ENCODE measurements around the gene PCDH9. TPM values are rescaled to one million over a fixed set of nuclear protein-coding genes. Genes with fewer than 3 reads are reported as not detected.

PCDH9 gene
- total and polyA plus RNA-seq, 7 experiments from 2014 or later = 0.08 to 1.3 (median 0.21) TPM

DNA sequence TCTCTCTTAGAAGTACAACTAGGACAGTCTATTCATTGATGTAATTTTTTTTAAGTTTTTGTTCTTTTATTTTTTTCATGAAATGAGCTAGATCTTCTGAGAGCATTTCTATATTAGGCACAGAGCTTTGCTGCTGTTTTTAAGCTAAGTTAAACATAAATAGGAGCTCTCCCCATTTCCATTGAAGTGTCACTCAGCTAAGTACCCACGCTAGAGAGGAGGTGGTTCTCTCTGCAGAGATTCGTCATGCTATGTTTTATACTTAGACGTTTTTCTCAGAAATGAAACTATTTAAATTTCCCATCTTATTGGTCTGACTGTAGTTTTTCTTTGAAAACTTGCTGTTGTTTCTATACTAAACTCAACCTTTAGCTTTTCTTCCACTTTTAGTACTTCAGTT is 271.5 kb downstream of the PCDH9 start:
- Histone ChIP-seq H3K4me3 (ENCODE audit: low read length) (no peak overlapping the region), H3K9me3 (ENCODE audit: control insufficient read depth in 2 of 3, low read length in 3 of 3) (no peaks in the 10 kb centered on the region), H3K27me3 (ENCODE audit: control insufficient read depth in 2 of 2, insufficient read depth in 2 of 2, low read length in 2 of 2) (no peaks in the 10 kb centered on the region), H3K27ac (ENCODE audit: low read depth, low read length) (no peak overlapping the region), H3K4me1 (ENCODE audit: control insufficient read depth in 2 of 2, insufficient read depth in 2 of 2, low read length in 2 of 2) (no peaks in the 10 kb centered on the region), H3K36me3 (ENCODE audit: control insufficient read depth in 2 of 3, insufficient read depth in 3 of 3, low read length in 3 of 3) (no peaks in the 10 kb centered on the region)
- peaks cover 0 to 3% (median 0%) of the 10 kb centered on the region in 11 donors for H3K9me3 Mint-ChIP-seq
- intact Hi-C loops (cut with micrococcal nuclease) = no loop called here
- no peak for ATAC-seq
- CTCF ChIA-PET = no interaction called here
- H3K27ac Mint-ChIP-seq = no peak overlapping the region
- H3K27me3 Mint-ChIP-seq = no peaks in the 10 kb centered on the region
- H3K4me1 Mint-ChIP-seq = no peaks in the 10 kb centered on the region
- POLR2A ChIA-PET = no interaction called here
- no peak for DNase-seq
- H3K36me3 Mint-ChIP-seq = no peaks in the 10 kb centered on the region
- H3K4me3 Mint-ChIP-seq = no peak overlapping the region

DNA sequence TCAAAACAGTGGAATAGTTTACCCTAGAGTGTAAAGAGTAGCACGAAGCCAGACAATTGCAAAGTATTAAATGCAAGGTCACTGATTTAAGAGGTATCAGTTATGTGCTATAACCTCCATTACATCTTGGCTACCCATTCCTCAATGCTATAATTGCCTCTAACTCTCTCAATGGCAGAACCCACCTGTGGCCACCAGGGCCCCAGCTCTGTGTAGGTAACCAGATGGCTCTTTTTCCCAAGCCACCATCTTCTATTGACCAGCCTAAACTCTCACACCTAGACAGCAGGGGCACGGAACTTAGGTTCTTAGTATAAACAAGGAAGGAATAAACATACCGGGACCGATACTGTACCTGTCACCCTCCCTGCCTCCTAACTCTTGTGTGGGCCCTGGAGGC is 277.6 kb downstream of the PCDH9 start:
- Mint-ChIP-seq H3K27ac (no peak overlapping the region), H3K9me3 (peaks cover 0 to 4% (median 0%) of the 10 kb centered on the region in 11 donors), H3K36me3 (no peaks in the 10 kb centered on the region), H3K4me3 (no peak overlapping the region), H3K27me3 (no peaks in the 10 kb centered on the region), H3K4me1 (no peaks in the 10 kb centered on the region)
- Histone ChIP-seq H3K27ac (ENCODE audit: low read depth, low read length) (no peak overlapping the region), H3K9me3 (ENCODE audit: control insufficient read depth in 2 of 3, low read length in 3 of 3) (no peaks in the 10 kb centered on the region), H3K4me3 (ENCODE audit: low read length) (no peak overlapping the region), H3K4me1 (ENCODE audit: control insufficient read depth in 2 of 2, insufficient read depth in 2 of 2, low read length in 2 of 2) (no peaks in the 10 kb centered on the region), H3K36me3 (ENCODE audit: control insufficient read depth in 2 of 3, insufficient read depth in 3 of 3, low read length in 3 of 3) (no peaks in the 10 kb centered on the region), H3K27me3 (ENCODE audit: control insufficient read depth in 2 of 2, insufficient read depth in 2 of 2, low read length in 2 of 2) (no peaks in the 10 kb centered on the region)
- intact Hi-C loops (cut with micrococcal nuclease) = no loop called here
- ChIA-PET CTCF (no interaction called here), POLR2A (no interaction called here)
- ATAC-seq = no peak
- no peak for DNase-seq

DNA sequence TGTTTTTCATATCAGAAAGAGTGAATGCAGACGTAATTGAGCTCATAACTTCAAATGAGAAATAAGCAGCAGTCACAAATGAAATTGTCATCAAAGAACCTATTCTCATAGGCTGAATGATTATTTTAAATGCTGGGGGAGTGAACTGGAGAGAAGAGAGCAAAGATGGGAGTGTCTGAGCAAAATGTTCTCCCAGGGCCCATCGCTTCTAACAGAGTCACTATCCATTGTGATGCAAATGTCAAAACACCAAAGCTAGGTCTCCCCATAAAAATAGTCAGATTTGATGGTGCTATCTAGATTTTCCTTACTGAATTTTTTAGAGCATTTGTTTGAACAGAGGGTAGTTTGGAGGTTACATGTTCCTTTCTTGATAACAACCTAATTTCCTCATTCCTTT is 278.7 kb downstream of the PCDH9 start:
- POLR2A ChIA-PET = no interaction called here
- DNase-seq (no peak), ATAC-seq (no peak)
- Mint-ChIP-seq H3K36me3 (no peaks in the 10 kb centered on the region), H3K27me3 (no peaks in the 10 kb centered on the region), H3K27ac (no peak overlapping the region), H3K4me3 (no peak overlapping the region), H3K9me3 (peaks cover 0 to 4% (median 0%) of the 10 kb centered on the region in 11 donors), H3K4me1 (no peaks in the 10 kb centered on the region)
- no peaks in the 10 kb centered on the region for H3K27me3 ChIP-seq (ENCODE audit: control insufficient read depth in 2 of 2, insufficient read depth in 2 of 2, low read length in 2 of 2)
- H3K4me3 ChIP-seq (ENCODE audit: low read length) = no peak overlapping the region
- H3K27ac ChIP-seq (ENCODE audit: low read depth, low read length) = no peak overlapping the region
- no peaks in the 10 kb centered on the region for H3K36me3 ChIP-seq (ENCODE audit: control insufficient read depth in 2 of 3, insufficient read depth in 3 of 3, low read length in 3 of 3)
- H3K4me1 ChIP-seq (ENCODE audit: control insufficient read depth in 2 of 2, insufficient read depth in 2 of 2, low read length in 2 of 2) = no peaks in the 10 kb centered on the region
- intact Hi-C loops (cut with micrococcal nuclease) = no loop called here
- H3K9me3 ChIP-seq (ENCODE audit: control insufficient read depth in 2 of 3, low read length in 3 of 3) = no peaks in the 10 kb centered on the region
- CTCF ChIA-PET = interaction anchor here (0.6 kb wide), 1 partner anchor 263 kb away, joined by 3 read pairs; no protein-coding TSS in a partner anchor

DNA sequence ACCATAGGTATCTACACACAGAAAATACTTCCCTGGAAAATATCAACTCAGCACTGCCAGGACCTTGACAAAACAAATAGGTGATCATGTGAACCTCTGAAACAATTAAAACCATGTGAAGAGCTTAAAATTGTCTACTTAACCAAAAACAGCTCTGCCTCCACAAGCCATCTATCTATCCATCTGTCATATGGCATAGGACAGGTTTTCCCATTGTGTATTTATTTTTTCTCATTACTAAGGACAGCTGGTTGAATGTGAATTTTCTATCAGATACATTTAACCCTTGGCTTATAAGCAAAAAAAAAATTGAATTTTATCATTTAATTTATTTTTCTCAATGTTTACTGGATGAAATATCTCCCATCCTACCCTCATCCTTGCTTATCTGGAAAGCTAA is 279.5 kb downstream of the PCDH9 start:
- H3K4me1 ChIP-seq (ENCODE audit: control insufficient read depth in 2 of 2, insufficient read depth in 2 of 2, low read length in 2 of 2) = no peaks in the 10 kb centered on the region
- no peak for DNase-seq
- H3K9me3 ChIP-seq (ENCODE audit: control insufficient read depth in 2 of 3, low read length in 3 of 3) = no peaks in the 10 kb centered on the region
- no peaks in the 10 kb centered on the region for H3K36me3 ChIP-seq (ENCODE audit: control insufficient read depth in 2 of 3, insufficient read depth in 3 of 3, low read length in 3 of 3)
- ATAC-seq = no peak
- Mint-ChIP-seq H3K4me3 (no peak overlapping the region), H3K4me1 (no peaks in the 10 kb centered on the region), H3K27ac (no peak overlapping the region), H3K36me3 (no peaks in the 10 kb centered on the region), H3K9me3 (peaks cover 0 to 4% (median 0%) of the 10 kb centered on the region in 11 donors), H3K27me3 (no peaks in the 10 kb centered on the region)
- CTCF ChIA-PET = no interaction called here
- no peaks in the 10 kb centered on the region for H3K27me3 ChIP-seq (ENCODE audit: control insufficient read depth in 2 of 2, insufficient read depth in 2 of 2, low read length in 2 of 2)
- intact Hi-C loops (cut with micrococcal nuclease) = no loop called here
- H3K27ac ChIP-seq (ENCODE audit: low read depth, low read length) = no peak overlapping the region
- POLR2A ChIA-PET = no interaction called here
- no peak overlapping the region for H3K4me3 ChIP-seq (ENCODE audit: low read length)

DNA sequence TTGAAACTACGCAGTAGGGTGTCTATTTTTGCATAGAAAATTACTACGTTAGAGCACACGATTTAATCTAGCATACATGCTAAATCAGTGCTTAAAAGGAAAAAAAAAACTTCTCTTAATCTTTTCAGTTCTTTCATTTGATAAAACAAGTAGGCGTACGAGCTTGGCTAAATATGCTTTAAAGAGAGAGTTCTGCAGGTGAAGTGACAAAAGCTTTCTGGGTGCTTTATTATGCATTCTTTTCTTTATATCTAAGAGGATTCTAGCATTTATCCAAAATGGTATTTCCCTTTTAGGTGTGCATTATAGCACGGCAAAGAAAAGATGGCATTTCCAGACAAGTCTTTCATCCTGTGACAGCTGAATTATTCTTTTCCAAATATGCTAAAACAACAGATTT is 281.2 kb downstream of the PCDH9 start:
- no peak overlapping the region for H3K27ac ChIP-seq (ENCODE audit: low read depth, low read length)
- CTCF ChIA-PET = no interaction called here
- H3K4me3 ChIP-seq (ENCODE audit: low read length) = no peak overlapping the region
- H3K36me3 ChIP-seq (ENCODE audit: control insufficient read depth in 2 of 3, insufficient read depth in 3 of 3, low read length in 3 of 3) = no peaks in the 10 kb centered on the region
- POLR2A ChIA-PET = no interaction called here
- no peak overlapping the region for H3K4me3 Mint-ChIP-seq
- H3K36me3 Mint-ChIP-seq = no peaks in the 10 kb centered on the region
- no peaks in the 10 kb centered on the region for H3K9me3 ChIP-seq (ENCODE audit: control insufficient read depth in 2 of 3, low read length in 3 of 3)
- no peaks in the 10 kb centered on the region for H3K27me3 Mint-ChIP-seq
- H3K9me3 Mint-ChIP-seq = peaks cover 0 to 4% (median 0%) of the 10 kb centered on the region in 11 donors
- no peaks in the 10 kb centered on the region for H3K4me1 ChIP-seq (ENCODE audit: control insufficient read depth in 2 of 2, insufficient read depth in 2 of 2, low read length in 2 of 2)
- intact Hi-C loops (cut with micrococcal nuclease) = no loop called here
- ATAC-seq (no peak), DNase-seq (no peak)
- no peak overlapping the region for H3K27ac Mint-ChIP-seq
- no peaks in the 10 kb centered on the region for H3K4me1 Mint-ChIP-seq
- H3K27me3 ChIP-seq (ENCODE audit: control insufficient read depth in 2 of 2, insufficient read depth in 2 of 2, low read length in 2 of 2) = no peaks in the 10 kb centered on the region

DNA sequence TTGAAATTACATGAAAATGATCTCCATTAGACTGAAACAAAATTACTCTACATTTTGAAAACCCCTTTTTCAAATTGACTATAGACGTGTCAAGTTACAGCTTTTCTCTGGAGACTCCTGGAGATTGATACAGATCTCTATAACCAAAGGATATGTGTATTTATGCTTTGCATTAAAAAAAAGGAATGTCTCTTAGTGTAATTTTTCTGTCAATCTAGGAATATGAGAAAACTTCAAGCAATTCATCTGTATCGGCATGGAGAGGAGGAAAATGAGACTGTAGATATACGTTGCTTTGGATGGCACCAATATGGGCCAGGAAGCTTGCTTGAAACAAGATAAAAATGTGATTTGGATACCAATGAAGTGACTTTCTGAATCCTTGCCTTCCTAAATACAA is 286.6 kb downstream of the PCDH9 start:
- Histone ChIP-seq H3K9me3 (ENCODE audit: control insufficient read depth in 2 of 3, low read length in 3 of 3) (no peaks in the 10 kb centered on the region), H3K4me1 (ENCODE audit: control insufficient read depth in 2 of 2, insufficient read depth in 2 of 2, low read length in 2 of 2) (no peaks in the 10 kb centered on the region), H3K27me3 (ENCODE audit: control insufficient read depth in 2 of 2, insufficient read depth in 2 of 2, low read length in 2 of 2) (no peaks in the 10 kb centered on the region), H3K27ac (ENCODE audit: low read depth, low read length) (no peak overlapping the region), H3K36me3 (ENCODE audit: control insufficient read depth in 2 of 3, insufficient read depth in 3 of 3, low read length in 3 of 3) (no peaks in the 10 kb centered on the region), H3K4me3 (ENCODE audit: low read length) (no peak overlapping the region)
- no peak for ATAC-seq
- no peaks in the 10 kb centered on the region for H3K27me3 Mint-ChIP-seq
- intact Hi-C loops (cut with micrococcal nuclease) = no loop called here
- ChIA-PET POLR2A (no interaction called here), CTCF (no interaction called here)
- DNase-seq = no peak
- no peaks in the 10 kb centered on the region for H3K36me3 Mint-ChIP-seq
- H3K4me3 Mint-ChIP-seq = no peak overlapping the region
- H3K4me1 Mint-ChIP-seq = no peaks in the 10 kb centered on the region
- H3K27ac Mint-ChIP-seq = no peak overlapping the region
- H3K9me3 Mint-ChIP-seq = peaks cover 0 to 7% (median 2%) of the 10 kb centered on the region in 11 donors

DNA sequence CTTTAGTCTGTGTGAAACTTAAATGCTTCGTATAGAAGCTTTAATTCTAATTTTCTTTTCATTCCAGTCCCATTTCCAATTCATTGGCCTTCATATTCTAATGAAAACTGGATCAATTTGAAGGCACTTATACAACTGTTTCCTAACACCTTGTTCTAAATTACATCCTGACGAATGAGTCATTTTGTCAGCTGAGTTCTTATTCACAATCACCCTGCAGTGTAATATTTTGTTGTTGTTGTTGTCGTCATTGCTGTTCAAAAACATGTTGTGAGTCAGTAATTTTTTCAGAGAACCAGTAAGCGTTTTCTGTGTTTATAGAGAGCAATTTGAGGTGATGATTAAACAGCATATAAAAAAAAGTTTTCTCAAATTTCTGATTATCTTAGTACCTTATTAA is 290.0 kb downstream of the PCDH9 start:
- Histone ChIP-seq H3K4me1 (ENCODE audit: control insufficient read depth in 2 of 2, insufficient read depth in 2 of 2, low read length in 2 of 2) (no peaks in the 10 kb centered on the region), H3K36me3 (ENCODE audit: control insufficient read depth in 2 of 3, insufficient read depth in 3 of 3, low read length in 3 of 3) (no peaks in the 10 kb centered on the region), H3K4me3 (ENCODE audit: low read length) (no peak overlapping the region), H3K9me3 (ENCODE audit: control insufficient read depth in 2 of 3, low read length in 3 of 3) (no peaks in the 10 kb centered on the region), H3K27me3 (ENCODE audit: control insufficient read depth in 2 of 2, insufficient read depth in 2 of 2, low read length in 2 of 2) (no peaks in the 10 kb centered on the region), H3K27ac (ENCODE audit: low read depth, low read length) (no peak overlapping the region)
- Mint-ChIP-seq H3K27me3 (no peaks in the 10 kb centered on the region), H3K9me3 (peaks cover 0 to 6% (median 0%) of the 10 kb centered on the region in 11 donors), H3K4me3 (no peak overlapping the region), H3K36me3 (no peaks in the 10 kb centered on the region), H3K4me1 (no peaks in the 10 kb centered on the region), H3K27ac (no peak overlapping the region)
- intact Hi-C loops (cut with micrococcal nuclease) = no loop called here
- ChIA-PET POLR2A (no interaction called here), CTCF (no interaction called here)
- ATAC-seq (no peak), DNase-seq (no peak)
